ENCODE results near the gene METTL16. TPM values are rescaled to one million over a fixed set of nuclear protein-coding genes. Genes with fewer than 3 reads are reported as not detected.
A peak's percentile ranks its signal among the peaks of the same experiment; 100 is the strongest.

METTL16 gene
- total and polyA plus RNA-seq, 9 of the 15 experiments (the other 6 are each of a cell fraction or from before 2014, with no cell fraction given): 12.1 to 30.5 (median 19.8) TPM

DNA sequence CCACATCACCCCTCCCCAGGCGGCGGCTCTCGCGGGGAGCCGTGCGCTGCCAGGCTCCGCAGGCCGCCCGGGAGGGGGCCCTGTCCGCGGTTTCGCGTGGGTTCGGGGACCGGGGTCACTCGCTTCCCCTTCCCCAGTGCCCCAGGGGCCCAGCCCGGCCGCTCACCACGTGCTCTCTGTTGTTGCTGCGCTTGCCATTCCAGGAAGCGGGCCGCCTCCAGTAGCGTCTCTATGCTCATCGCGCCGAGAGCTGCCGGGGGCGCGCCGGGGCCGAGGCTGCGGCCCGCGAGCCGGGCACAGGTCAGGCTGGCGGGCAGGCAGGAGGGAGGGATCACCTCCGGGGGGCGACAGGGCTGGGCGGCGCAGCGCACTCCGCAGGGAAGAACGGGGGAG is 111.2 kb downstream of the METTL16 start (continued):
- TF ChIP-seq, protein P1, sequence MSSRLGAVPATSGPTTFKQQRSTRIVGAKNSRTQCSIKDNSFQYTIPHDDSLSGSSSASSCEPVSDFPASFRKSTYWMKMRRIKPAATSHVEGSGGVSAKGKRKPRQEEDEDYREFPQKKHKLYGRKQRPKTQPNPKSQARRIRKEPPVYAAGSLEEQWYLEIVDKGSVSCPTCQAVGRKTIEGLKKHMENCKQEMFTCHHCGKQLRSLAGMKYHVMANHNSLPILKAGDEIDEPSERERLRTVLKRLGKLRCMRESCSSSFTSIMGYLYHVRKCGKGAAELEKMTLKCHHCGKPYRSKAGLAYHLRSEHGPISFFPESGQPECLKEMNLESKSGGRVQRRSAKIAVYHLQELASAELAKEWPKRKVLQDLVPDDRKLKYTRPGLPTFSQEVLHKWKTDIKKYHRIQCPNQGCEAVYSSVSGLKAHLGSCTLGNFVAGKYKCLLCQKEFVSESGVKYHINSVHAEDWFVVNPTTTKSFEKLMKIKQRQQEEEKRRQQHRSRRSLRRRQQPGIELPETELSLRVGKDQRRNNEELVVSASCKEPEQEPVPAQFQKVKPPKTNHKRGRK (tag; IDR thresholded peaks at IDR 0.05): no peak
- no peak for TF ChIP-seq HEY1 (CRISPR knock-in tag; IDR thresholded peaks at IDR 0.05; ENCODE audit: borderline replicate concordance)
- TF ChIP-seq ZFX (CRISPR knock-in tag; IDR thresholded peaks at IDR 0.05): peak; percentile 74
- TF ChIP-seq TRIM24 (IDR thresholded peaks at IDR 0.05): no peak

DNA sequence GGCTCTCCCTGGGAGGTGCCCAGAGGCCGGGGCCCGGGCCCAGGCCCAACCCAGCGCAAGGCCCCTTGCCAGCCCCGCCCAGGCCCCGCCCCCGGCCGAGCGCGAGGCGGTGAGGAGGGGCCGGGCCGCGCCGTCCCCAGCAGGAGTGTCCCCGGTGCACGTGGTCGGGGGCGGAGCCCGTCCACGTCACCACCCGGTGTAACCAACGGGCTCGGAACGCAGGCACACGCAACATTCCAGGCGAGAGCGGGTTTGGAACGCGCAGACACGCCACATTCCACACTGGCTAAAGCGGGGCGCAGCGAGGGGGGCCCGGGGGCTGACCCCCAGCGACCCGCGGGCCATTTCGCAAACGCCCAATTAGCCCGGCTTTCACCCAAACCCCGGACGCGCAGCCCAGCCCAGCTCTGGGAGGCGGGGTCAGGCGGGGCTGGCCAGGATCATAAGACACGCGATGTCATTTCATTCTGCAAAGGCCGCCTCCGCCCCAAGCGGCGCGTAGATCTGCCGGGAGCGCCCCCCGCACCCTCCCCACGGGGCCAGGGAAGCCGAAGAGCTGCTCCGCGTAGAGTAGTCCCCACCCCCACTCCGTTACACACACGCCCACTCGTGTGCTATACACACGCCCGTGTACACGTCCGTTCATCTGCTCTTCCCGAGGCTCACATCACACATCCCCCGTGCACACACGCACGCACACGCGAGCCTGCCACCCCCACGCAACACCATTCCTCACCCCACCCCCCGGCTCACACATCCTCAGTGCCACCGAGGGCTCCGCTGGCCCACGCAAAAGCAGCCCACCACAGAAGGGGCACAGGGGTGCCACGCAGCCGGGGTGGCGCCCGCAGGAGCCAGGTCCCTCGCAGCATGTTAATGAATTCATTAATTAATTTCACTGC is 111.9 kb downstream of the METTL16 start:
- no peaks in the 10 kb centered on the region for H3K9me3 ChIP-seq (replicated peaks; ENCODE audit: control insufficient read depth, insufficient read depth, low read depth, low read length)
- H3K36me3 ChIP-seq (ENCODE audit: control insufficient read depth, insufficient read depth, low read length): no peaks in the 10 kb centered on the region
- peaks cover 3% of the 10 kb centered on the region for H3K9me1 ChIP-seq (ENCODE audit: control insufficient read depth, insufficient read depth, low read length)
- peak overlapping the region; percentile 91 for H3K4me3 ChIP-seq
- no peaks in the 10 kb centered on the region for H3K27me3 ChIP-seq (ENCODE audit: control insufficient read depth in 2 of 2, insufficient read depth in 2 of 2, low read length in 2 of 2)
- intact Hi-C loops (cut with micrococcal nuclease) (no loop called here), in situ Hi-C loops (cut with MboI) (no loop called here)
- ATAC-seq (peak; percentile 73), DNase-seq (ENCODE audit: extremely low read depth in 1 of 4, low spot score in 3 of 4) (peak; percentile 63 to 94 (median 76)), FAIRE-seq (peak; percentile 49)
- peak overlapping the region; percentile 80 for H2AFZ ChIP-seq (ENCODE audit: low read depth, low read length)
- ChIA-PET CTCF (ENCODE audit: low intra/inter-chr PET ratio) (no interaction called here), POLR2A (interaction anchor here (0.6 to 1.1 kb wide), 5 partner anchors 8 to 748 kb away, joined by 3 to 4 read pairs (median 3); no protein-coding TSS in a partner anchor)
- H3K9ac ChIP-seq (ENCODE audit: insufficient read depth in 1 of 2, low read depth in 2 of 2, low read length in 2 of 2): peak overlapping the region; percentile 99
- H3K79me2 ChIP-seq (ENCODE audit: control insufficient read depth, insufficient read depth, low read length): peaks cover 51% of the 10 kb centered on the region
- under 1% methylated on average over 26 of the region's 82 CpGs for WGBS (ENCODE audit: insufficient coverage, low coverage, missing lambda C conversion rate)
- H3K4me2 ChIP-seq (ENCODE audit: insufficient read depth, low read length): peak overlapping the region; percentile 95
- peaks cover 33 to 71% of the 10 kb centered on the region in 2 experiments for H3K4me1 ChIP-seq (replicated peaks in 1 of 2; ENCODE audit: control insufficient read depth in 2 of 2, insufficient read depth in 2 of 2, low read length in 2 of 2)
- 0 out of 2 replicates have a peak, but pooled peaks cover 3% of the 10 kb centered on the region for H4K20me1 ChIP-seq (replicated peaks; ENCODE audit: control insufficient read depth, insufficient read depth, low read length)
- BruUV-seq (replicated peaks): no TSS peak
- peak overlapping the region; percentile 100 for H3K27ac ChIP-seq (ENCODE audit: extremely low read depth, low read depth, low read length)
- TF ChIP-seq KAT2B (IDR thresholded peaks at IDR 0.05; ENCODE audit: low read depth, low read length) (peak; percentile 36), ZNF174 (CRISPR knock-in tag; IDR thresholded peaks at IDR 0.05) (no peak), CHD2 (IDR thresholded peaks at IDR 0.05; ENCODE audit: low read depth, low read length) (no peak), LCOR (CRISPR knock-in tag; IDR thresholded peaks at IDR 0.05) (peak; percentile 62; the same call in 1 of the 2 replicates), PHTF2 (CRISPR knock-in tag; IDR thresholded peaks at IDR 0.05) (no peak), NRF1 (conservative IDR thresholded peaks at IDR 0.05 in 1 of 2, IDR thresholded peaks at IDR 0.05 in 1 of 2) (peak; percentile 69 to 76), ZNF124 (CRISPR knock-in tag; IDR thresholded peaks at IDR 0.05) (no peak), BCL6 (CRISPR knock-in tag; IDR thresholded peaks at IDR 0.05) (no peak)
- TF ChIP-seq, protein P2, sequence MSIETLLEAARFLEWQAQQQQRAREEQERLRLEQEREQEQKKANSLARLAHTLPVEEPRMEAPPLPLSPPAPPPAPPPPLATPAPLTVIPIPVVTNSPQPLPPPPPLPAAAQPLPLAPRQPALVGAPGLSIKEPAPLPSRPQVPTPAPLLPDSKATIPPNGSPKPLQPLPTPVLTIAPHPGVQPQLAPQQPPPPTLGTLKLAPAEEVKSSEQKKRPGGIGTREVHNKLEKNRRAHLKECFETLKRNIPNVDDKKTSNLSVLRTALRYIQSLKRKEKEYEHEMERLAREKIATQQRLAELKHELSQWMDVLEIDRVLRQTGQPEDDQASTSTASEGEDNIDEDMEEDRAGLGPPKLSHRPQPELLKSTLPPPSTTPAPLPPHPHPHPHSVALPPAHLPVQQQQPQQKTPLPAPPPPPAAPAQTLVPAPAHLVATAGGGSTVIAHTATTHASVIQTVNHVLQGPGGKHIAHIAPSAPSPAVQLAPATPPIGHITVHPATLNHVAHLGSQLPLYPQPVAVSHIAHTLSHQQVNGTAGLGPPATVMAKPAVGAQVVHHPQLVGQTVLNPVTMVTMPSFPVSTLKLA (conservative IDR thresholded peaks at IDR 0.05): peak; percentile 99
- TF ChIP-seq, protein P3, sequence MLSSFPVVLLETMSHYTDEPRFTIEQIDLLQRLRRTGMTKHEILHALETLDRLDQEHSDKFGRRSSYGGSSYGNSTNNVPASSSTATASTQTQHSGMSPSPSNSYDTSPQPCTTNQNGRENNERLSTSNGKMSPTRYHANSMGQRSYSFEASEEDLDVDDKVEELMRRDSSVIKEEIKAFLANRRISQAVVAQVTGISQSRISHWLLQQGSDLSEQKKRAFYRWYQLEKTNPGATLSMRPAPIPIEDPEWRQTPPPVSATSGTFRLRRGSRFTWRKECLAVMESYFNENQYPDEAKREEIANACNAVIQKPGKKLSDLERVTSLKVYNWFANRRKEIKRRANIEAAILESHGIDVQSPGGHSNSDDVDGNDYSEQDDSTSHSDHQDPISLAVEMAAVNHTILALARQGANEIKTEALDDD (IDR thresholded peaks at IDR 0.05): no peak
- TF ChIP-seq, protein P4, sequence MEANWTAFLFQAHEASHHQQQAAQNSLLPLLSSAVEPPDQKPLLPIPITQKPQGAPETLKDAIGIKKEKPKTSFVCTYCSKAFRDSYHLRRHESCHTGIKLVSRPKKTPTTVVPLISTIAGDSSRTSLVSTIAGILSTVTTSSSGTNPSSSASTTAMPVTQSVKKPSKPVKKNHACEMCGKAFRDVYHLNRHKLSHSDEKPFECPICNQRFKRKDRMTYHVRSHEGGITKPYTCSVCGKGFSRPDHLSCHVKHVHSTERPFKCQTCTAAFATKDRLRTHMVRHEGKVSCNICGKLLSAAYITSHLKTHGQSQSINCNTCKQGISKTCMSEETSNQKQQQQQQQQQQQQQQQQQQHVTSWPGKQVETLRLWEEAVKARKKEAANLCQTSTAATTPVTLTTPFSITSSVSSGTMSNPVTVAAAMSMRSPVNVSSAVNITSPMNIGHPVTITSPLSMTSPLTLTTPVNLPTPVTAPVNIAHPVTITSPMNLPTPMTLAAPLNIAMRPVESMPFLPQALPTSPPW (CRISPR knock-in tag; IDR thresholded peaks at IDR 0.05): peak; percentile 75

Measured in K562 (cell line).